Renal pelvis (tissue), 4 donors: ENCODE results near the gene KRT37. TPM values are rescaled to one million over a fixed set of nuclear protein-coding genes. Genes with fewer than 3 reads are reported as not detected.
"Not testable (repeated sequence)": the region's sequence is repeated elsewhere in the genome, so short reads cannot be mapped to it uniquely, and the experiment has no call there.

Experiments used
- DNase-seq: peaks from one replicate; pipeline ENCODE4 v3.0.0-alpha.2; 2013
- polyA plus RNA-seq, 3 donors: library from polyadenylated mRNA; unstranded; fragments of 120-200 nt; gene quantifications; one replicate each; pipeline ENCODE4 v1.2.1, GENCODE V29; 2013; ENCODE audit not compliant: insufficient read length in 3 of 3

Gene KRT37
- polyA plus RNA-seq, 3 donors, result not detected

DNA sequence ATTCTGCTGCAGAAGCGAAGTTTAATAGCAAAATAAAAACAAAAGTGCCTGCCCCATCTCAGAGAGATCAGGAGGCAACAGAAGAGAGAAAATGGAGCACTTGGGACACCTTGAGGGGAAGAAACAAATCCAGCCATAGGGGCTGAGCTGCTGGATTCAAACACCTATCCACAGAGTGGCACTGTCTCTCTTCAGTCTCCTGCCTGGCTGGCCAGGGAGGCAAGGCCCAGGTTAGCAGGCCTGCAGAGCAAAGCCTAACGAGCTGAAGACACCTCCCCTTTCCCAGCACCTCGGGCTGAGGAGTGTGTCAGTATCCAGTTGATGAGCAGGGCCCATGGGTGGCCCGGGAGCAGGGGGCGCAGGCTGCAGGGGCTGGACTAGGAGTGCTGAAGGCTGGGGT lies 18.2 kb downstream of the KRT37 start:
- no peak for DNase-seq

GRCh38 chr17:41404024-41404671 lies 20.2 kb downstream of the KRT37 start:
- no peak for DNase-seq

- no peak for DNase-seq
These were observed 20.9 kb downstream of the KRT37 start for GRCh38 chr17:41403404-41404023.

GRCh38 chr17:41402161-41402560 lies 22.2 kb downstream of the KRT37 start:
- DNase-seq, result no peak

DNA sequence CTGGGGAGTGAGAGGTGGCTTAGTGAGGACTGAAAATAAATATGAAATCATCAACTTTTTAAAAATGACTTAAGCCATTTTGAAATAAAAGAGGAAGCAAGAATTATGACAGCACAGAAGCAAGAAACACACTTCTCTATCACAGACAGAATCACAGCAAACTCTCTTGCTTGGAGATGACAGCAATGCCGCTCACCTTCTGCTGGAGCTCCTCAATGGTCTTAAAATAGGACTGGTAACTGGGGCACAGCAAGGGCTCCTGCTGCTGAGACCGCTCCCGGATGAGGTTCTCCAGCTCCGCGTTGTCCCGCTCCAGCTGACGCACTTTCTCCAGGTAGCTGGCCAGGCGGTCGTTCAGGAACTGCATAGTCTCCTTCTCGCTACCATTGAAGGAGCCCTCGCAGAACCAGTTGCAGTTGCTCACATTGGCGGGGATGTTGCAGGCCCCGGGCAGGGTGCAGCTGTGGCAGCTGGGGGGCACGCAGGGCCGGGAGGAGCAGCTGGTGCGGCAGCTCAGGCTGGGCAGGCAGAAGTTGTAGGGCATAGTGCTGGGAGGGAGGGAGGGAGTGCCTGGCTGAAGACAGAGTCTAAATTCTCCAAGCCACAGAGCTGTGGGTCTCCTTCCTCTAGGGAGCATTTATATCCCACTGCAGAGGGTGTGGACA lies 27.3 kb downstream of the KRT37 start, which contains the start of gene KRT31:
KRT31 (minus strand) TSS at position 613 of the 665 bp plus-strand sequence; CDS start at position 544, 69 bp downstream.
- no peak for DNase-seq

DNA sequence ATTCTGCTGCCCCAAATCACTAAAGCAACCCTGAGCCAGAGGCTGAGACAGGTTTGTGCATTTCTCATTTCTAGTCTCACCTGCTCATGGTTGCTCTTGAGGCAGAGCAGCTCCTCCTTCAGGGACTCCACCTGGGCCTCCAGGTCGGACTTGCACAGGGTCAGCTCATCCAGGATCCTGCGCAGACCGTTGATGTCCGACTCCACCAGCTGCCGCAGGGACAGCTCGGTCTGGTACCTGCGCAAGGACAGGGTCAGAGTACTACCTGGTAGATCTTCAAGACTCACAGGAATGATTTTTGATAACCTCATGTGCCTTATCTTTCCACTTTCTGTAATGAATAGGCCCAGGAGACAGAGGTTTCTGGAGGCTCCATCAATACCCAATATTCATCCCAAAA lies 28.0 kb downstream of the KRT37 start:
- no peak for DNase-seq

DNA sequence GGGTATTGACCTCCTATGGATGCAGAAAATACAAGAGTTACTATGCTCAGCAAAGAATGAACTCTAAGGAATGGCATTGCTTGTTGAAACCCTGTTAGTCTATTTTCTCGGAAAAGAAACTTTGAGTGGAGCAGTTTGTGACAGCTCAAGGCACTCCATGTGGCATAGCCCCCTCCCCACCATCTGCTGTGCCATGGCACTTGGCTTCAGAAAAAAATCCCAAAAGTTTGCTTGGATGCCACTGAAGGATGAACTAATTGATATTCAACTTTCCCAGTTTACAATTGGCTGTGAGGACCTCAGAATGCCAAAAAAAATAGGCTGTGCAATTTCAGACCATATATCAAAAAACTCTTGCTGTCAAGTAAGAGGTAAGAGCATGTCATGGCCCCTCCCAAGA lies 28.8 kb downstream of the KRT37 start:
- no peak for DNase-seq

- DNase-seq, result not testable (repeated sequence)
These were observed 29.3 kb downstream of the KRT37 start for GRCh38 chr17:41395044-41395443.

DNA sequence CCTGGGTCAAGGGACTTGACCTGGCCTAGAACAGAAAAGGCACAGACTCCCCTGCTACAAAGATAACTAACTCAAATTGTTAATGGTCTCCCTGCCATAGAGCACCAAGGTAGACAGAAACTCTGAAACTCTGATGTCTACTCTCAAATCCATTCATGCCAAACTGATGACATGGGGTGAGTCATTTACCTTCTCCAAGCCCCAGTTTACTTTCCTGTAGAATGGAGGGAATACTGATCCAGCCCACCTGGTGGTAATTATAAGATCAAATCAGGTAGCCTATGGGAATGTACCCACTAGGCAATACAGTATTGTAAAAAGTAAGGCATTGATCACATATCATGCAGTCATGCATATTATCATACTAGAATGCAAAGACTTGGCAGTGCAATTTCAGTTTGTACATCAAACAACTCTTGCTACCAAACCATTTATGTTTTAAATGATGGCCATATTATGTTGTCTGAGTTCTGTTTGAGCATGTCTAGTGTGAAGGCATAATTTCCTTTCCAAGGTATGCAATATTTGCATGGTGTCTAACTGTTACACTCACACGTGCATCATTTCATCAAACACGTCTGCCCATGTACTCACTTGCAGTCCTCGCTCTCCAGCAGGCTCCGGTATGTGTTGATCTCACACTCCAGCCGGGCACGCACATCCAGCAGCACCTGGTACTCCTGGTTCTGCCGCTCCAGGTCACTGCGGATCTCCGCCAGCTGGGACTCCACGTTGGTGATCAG lies 30.0 kb downstream of the KRT37 start:
- no peak for DNase-seq

- no peak for DNase-seq
These were observed 30.6 kb downstream of the KRT37 start for GRCh38 chr17:41393826-41394225.

GRCh38 chr17:41393294-41393693 lies 31.1 kb downstream of the KRT37 start:
- no peak for DNase-seq

DNA sequence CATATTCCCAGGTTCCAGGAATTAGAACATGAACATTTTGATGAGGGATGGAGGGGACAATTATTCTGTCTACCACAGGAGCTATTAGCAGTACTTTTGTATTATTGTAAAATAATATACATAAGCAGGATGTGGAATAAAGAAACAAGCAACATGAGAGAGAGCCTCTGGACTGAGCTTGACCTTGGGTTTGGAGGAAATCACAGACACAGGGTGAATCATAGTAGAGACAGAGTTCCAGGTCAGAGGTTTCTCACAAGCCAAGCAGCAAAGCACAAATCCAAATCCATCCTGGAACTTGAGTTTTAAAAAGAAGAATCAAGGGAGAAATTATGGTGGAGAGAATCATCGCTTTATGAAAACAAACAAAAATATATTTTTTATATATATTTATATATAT lies 32.1 kb downstream of the KRT37 start:
- DNase-seq, result no peak

DNA sequence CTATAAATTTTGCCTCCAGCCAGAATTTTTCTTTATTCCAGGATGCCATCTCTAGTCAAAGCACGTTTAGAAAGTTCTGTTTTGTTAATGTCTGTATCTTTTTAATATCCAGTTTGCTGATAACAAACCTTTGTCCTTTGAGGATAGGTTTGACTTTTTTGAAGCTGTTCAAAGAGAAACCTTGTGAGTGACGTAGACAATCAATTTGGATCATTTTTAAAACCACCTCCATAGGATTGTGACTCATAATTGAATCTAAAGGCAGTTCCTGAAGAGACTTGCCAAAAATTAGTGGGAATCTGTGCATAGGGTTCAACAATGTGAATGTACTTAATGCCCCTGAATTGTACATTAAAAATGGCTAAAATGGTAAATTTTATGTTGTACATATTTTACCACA lies 32.9 kb downstream of the KRT37 start:
- no peak for DNase-seq

- DNase-seq, result no peak
These were observed 33.9 kb downstream of the KRT37 start for GRCh38 chr17:41390411-41390938.

DNA sequence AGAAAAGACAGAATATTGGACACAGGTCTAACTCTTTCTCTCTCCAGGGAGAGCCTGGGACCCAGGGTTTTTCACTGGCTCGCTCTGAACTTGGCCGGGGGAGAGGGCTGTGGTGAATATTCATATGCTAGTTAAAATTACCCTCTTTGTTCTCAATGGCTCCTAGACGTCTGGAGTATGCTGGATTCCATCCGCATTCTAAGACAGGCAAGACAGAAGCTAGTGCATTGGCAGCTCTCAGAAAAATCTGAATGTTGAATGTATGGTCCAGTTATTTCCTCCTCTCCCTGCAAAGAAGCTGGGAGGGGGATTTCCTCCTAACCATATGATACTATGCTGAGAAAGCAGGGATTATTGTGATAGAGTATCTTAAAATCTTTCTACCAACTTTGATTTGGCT lies 36.7 kb downstream of the KRT37 start:
- DNase-seq, result no peak

DNA sequence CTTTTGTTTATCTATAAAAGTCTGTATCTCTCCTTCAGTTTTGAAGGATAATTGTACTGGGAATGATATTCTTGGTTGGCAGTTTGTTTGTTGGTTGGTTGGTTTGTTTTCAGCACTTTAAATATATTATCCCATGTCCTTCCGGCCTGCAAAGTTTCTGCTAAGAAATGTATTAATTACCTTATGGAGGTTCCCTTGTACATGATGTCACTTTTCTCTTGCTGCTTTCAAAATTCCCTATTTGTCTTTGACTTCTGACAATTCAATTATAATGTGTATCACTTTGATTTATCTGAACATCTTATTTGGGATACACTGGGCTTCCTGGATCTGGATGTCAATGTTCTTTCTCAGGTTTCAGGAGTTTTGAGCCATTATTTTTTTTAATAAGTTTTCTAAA lies 38.2 kb downstream of the KRT37 start:
- no peak for DNase-seq

- DNase-seq, result no peak
These were observed 40.7 kb downstream of the KRT37 start for GRCh38 chr17:41383690-41384089.

DNA sequence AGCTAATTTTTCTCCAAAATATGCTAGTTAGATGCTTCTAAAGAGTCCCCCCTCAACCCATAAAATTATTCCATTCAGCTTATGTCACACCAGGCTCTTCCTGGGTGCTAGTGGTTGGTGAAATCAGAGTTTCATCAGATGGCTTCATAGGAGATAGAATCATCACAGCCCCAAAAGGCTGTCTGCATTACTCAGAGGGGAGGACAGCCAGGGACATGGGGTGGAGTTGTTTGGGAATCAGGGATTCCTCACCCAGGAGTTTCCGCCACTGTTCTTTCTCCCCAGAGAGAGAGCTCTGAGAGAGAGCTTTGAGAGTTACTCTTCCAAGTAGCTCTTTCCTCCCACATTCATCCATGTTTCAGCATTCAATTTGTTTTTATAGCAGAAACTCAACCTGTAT lies 42.0 kb downstream of the KRT37 start:
- no peak for DNase-seq

DNA sequence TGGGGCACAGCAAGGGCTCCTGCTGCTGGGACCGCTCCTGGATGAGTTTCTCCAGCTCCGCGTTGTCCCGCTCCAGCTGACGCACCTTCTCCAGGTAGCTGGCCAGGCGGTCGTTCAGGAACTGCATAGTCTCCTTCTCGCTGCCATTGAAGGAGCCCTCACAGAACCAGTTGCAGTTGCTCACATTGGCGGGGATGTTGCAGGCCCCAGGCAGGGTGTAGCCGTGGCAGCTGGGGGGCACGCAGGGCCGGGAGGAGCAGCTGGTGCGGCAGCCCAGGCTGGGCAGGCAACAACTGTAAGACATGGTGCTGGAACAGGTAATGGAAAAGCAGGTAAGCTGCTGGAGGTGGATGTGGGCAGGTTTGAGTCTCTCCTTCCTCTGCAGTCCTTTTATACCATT lies 42.4 kb downstream of the KRT37 start, which contains the start of gene KRT34:
KRT34 (minus strand) TSS at position 364 of the 400 bp plus-strand sequence; CDS start at position 304, 60 bp downstream.
- DNase-seq, result not testable (repeated sequence)

GRCh38 chr17:41380091-41380490 lies 44.3 kb downstream of the KRT37 start:
- not testable (repeated sequence) for DNase-seq

- peak; percentile 11 for DNase-seq
These were observed 46.8 kb downstream of the KRT37 start for GRCh38 chr17:41377546-41377945.
